Stimulated activated CD4-positive, alpha-beta T cell treated with anti-CD3 and anti-CD28 coated beads, Interleukin-4, amount 100 ng/mL, for 24 hours (primary cell): Measurements from ENCODE around the gene PDPN.

Source experiments
- DNase-seq: peaks from one replicate; pipeline ENCODE4 v3.0.0-alpha.2; 2020

PDPN gene

GRCh38 chr1:13619909-13620308 lies 36.3 kb downstream of the PDPN start:
- no peak for DNase-seq

GRCh38 chr1:13620825-13621224 lies 37.2 kb downstream of the PDPN start:
- no peak for DNase-seq

GRCh38 chr1:13622446-13622845 lies 38.8 kb downstream of the PDPN start:
- DNase-seq = no peak

GRCh38 chr1:13623021-13623637 lies 39.5 kb downstream of the PDPN start:
- no peak for DNase-seq

- no peak for DNase-seq
Measured at GRCh38 chr1:13624526-13624925, 40.9 kb downstream of the PDPN start.

- DNase-seq = no peak
Measured at GRCh38 chr1:13627127-13627526, 43.5 kb downstream of the PDPN start.

- no peak for DNase-seq
Measured at GRCh38 chr1:13628218-13628617, 44.6 kb downstream of the PDPN start.

GRCh38 chr1:13628711-13629110 lies 45.1 kb downstream of the PDPN start:
- no peak for DNase-seq

- DNase-seq = no peak
Measured at GRCh38 chr1:13642306-13643004, 58.8 kb downstream of the PDPN start.

- no peak for DNase-seq
Measured at GRCh38 chr1:13643017-13643416, 59.4 kb downstream of the PDPN start.

GRCh38 chr1:13646521-13646920 lies 62.9 kb downstream of the PDPN start:
- DNase-seq = no peak

- no peak for DNase-seq
Measured at GRCh38 chr1:13651279-13651678, 67.6 kb downstream of the PDPN start.

- no peak for DNase-seq
Measured at GRCh38 chr1:13652238-13652637, 68.6 kb downstream of the PDPN start.

GRCh38 chr1:13661539-13661938 lies 77.9 kb downstream of the PDPN start:
- no peak for DNase-seq

- DNase-seq = no peak
Measured at GRCh38 chr1:13662493-13662892, 78.9 kb downstream of the PDPN start.

GRCh38 chr1:13663969-13664368 lies 80.3 kb downstream of the PDPN start:
- DNase-seq = no peak

GRCh38 chr1:13664451-13664850 lies 80.8 kb downstream of the PDPN start:
- DNase-seq = no peak

GRCh38 chr1:13666317-13666716 lies 82.7 kb downstream of the PDPN start:
- DNase-seq = no peak
